ENCODE data around the gene CAMKMT.

Gene CAMKMT

GRCh38 chr2:44526352-44526751, 164.6 kb downstream of the CAMKMT start:
- no peak for TF ChIP-seq CTCF (IDR thresholded peaks at IDR 0.05; ENCODE audit: control insufficient read depth, extremely low read depth, insufficient read depth)
- no peak for DNase-seq (ENCODE audit: low read depth)
- H3K4me3 ChIP-seq (ENCODE audit: low read depth, low read length), result no peak overlapping the region

GRCh38 chr2:44528595-44528994, 166.8 kb downstream of the CAMKMT start:
- no peak for DNase-seq (ENCODE audit: low read depth)
- no peak overlapping the region for H3K4me3 ChIP-seq (ENCODE audit: low read depth, low read length)
- TF ChIP-seq CTCF (IDR thresholded peaks at IDR 0.05; ENCODE audit: control insufficient read depth, extremely low read depth, insufficient read depth), result no peak

GRCh38 chr2:44529448-44529847, 167.7 kb downstream of the CAMKMT start:
- H3K4me3 ChIP-seq (ENCODE audit: low read depth, low read length), result no peak overlapping the region
- no peak for TF ChIP-seq CTCF (IDR thresholded peaks at IDR 0.05; ENCODE audit: control insufficient read depth, extremely low read depth, insufficient read depth)
- DNase-seq (ENCODE audit: low read depth), result no peak

GRCh38 chr2:44531289-44531688, 169.5 kb downstream of the CAMKMT start:
- TF ChIP-seq CTCF (IDR thresholded peaks at IDR 0.05; ENCODE audit: control insufficient read depth, extremely low read depth, insufficient read depth), result no peak
- no peak overlapping the region for H3K4me3 ChIP-seq (ENCODE audit: low read depth, low read length)
- no peak for DNase-seq (ENCODE audit: low read depth)

- no peak for TF ChIP-seq CTCF (IDR thresholded peaks at IDR 0.05; ENCODE audit: control insufficient read depth, extremely low read depth, insufficient read depth)
- DNase-seq (ENCODE audit: low read depth), result peak; percentile 21
- H3K4me3 ChIP-seq (ENCODE audit: low read depth, low read length), result no peak overlapping the region
These were observed 170.3 kb downstream of the CAMKMT start for GRCh38 chr2:44532031-44532430.

- DNase-seq (ENCODE audit: low read depth), result no peak
- no peak overlapping the region for H3K4me3 ChIP-seq (ENCODE audit: low read depth, low read length)
- no peak for TF ChIP-seq CTCF (IDR thresholded peaks at IDR 0.05; ENCODE audit: control insufficient read depth, extremely low read depth, insufficient read depth)
These were observed 171.8 kb downstream of the CAMKMT start for GRCh38 chr2:44533508-44533907.

- H3K4me3 ChIP-seq (ENCODE audit: low read depth, low read length), result no peak overlapping the region
- DNase-seq (ENCODE audit: low read depth), result no peak
- TF ChIP-seq CTCF (IDR thresholded peaks at IDR 0.05; ENCODE audit: control insufficient read depth, extremely low read depth, insufficient read depth), result no peak
These were observed 173.6 kb downstream of the CAMKMT start for GRCh38 chr2:44535376-44535775.

All from LNCaP clone FGC (cell line).